ENCODE measurements around the gene SHISA7.

Gene SHISA7

GRCh38 chr19:55443045-55443823, at the start of gene SHISA7:
Gene SHISA7, minus strand, starts transcription at chr19:55443300. Its CDS starts 437 bp downstream, at chr19:55442863.
- DNase-seq = no peak

GRCh38 chr19:55492362-55492944, 49.4 kb upstream of the SHISA7 start:
- DNase-seq = no peak

GRCh38 chr19:55491546-55492360, 48.7 kb upstream of the SHISA7 start:
- no peak for DNase-seq

GRCh38 chr19:55490478-55491432, 47.7 kb upstream of the SHISA7 start:
- no peak for DNase-seq

GRCh38 chr19:55489711-55490477, 46.8 kb upstream of the SHISA7 start:
- DNase-seq = no peak

GRCh38 chr19:55488986-55489710, 46.0 kb upstream of the SHISA7 start:
- no peak for DNase-seq

- DNase-seq = no peak
Measured at GRCh38 chr19:55487924-55488687, 45.0 kb upstream of the SHISA7 start, which contains the start of gene SSC5D. Gene SSC5D, plus strand, starts transcription at chr19:55488436. Its CDS starts 154 bp downstream, at chr19:55488590.

- DNase-seq = no peak
Measured at GRCh38 chr19:55486971-55487923, 44.1 kb upstream of the SHISA7 start.

- DNase-seq = no peak
Measured at GRCh38 chr19:55486043-55486970, 43.2 kb upstream of the SHISA7 start.

GRCh38 chr19:55485439-55486011, 42.4 kb upstream of the SHISA7 start:
- no peak for DNase-seq

- no peak for DNase-seq
Measured at GRCh38 chr19:55484593-55485438, 41.7 kb upstream of the SHISA7 start, which contains the start of gene NAT14. Gene NAT14, plus strand, starts transcription at chr19:55485188. Its CDS starts 521 bp downstream, at chr19:55485709.

- DNase-seq = no peak
Measured at GRCh38 chr19:55483706-55484592, 40.8 kb upstream of the SHISA7 start.

- no peak for DNase-seq
Measured at GRCh38 chr19:55482967-55483705, 40.0 kb upstream of the SHISA7 start.

Measured in NK-92 treated with Interleukin-12 subunit alpha and Interleukin-12 subunit beta, amount 100 ng/mL, for 24 hours (cell line).